Central memory CD8-positive, alpha-beta T cell (primary cell): Measurements from ENCODE around the gene SEL1L3.

Source experiments
- ATAC-seq: fragments of 150-1000 bp; cut with Tn5 transposase; replicated peaks from 2 replicates; pipeline ENCODE4 v1.10.0; 2022; ENCODE audit warnings: mild to moderate bottlenecking, moderate FRiP score, moderate number of reproducible peaks; ENCODE audit not compliant: poor library complexity, severe bottlenecking; ENCODE audit errors: extremely low read depth
- DNase-seq, 2 donors: peaks; one replicate each; pipeline ENCODE4 v3.0.0; 2021; ENCODE audit warnings: low spot score in 2 of 2
- H3K27ac Mint-ChIP-seq: one replicate; pipeline ENCODE4 v1.8.0; 2022; ENCODE audit warnings: low read depth, mild to moderate bottlenecking, moderate library complexity, mixed read lengths
- H3K27me3 Mint-ChIP-seq: one replicate; pipeline ENCODE4 v1.8.0; 2022; ENCODE audit warnings: mixed read lengths
- H3K36me3 Mint-ChIP-seq: one replicate; pipeline ENCODE4 v1.8.0; 2022; ENCODE audit warnings: mild to moderate bottlenecking, moderate library complexity, mixed read lengths; ENCODE audit not compliant: insufficient read depth
- H3K4me1 Mint-ChIP-seq: one replicate; pipeline ENCODE4 v1.8.0; 2022; ENCODE audit warnings: mixed read lengths
- H3K4me3 Mint-ChIP-seq: one replicate; pipeline ENCODE4 v1.8.0; 2022; ENCODE audit warnings: mild to moderate bottlenecking, moderate library complexity, mixed read lengths
- H3K9me3 Mint-ChIP-seq: one replicate; pipeline ENCODE4 v1.8.0; 2022; ENCODE audit warnings: mixed read lengths

Gene SEL1L3

GRCh38 chr4:25890571-25891485, 28.0 kb upstream of the SEL1L3 start:
- no peak for DNase-seq
- no peaks in the 10 kb centered on the region for H3K4me1 Mint-ChIP-seq
- H3K27ac Mint-ChIP-seq, result no peak overlapping the region
- H3K4me3 Mint-ChIP-seq, result no peak overlapping the region
- no peak for ATAC-seq
- no peaks in the 10 kb centered on the region for H3K27me3 Mint-ChIP-seq
- no peaks in the 10 kb centered on the region for H3K9me3 Mint-ChIP-seq
- H3K36me3 Mint-ChIP-seq, result no peaks in the 10 kb centered on the region

GRCh38 chr4:25889589-25890503, 27.1 kb upstream of the SEL1L3 start:
- Mint-ChIP-seq H3K9me3 (no peaks in the 10 kb centered on the region), H3K4me1 (no peaks in the 10 kb centered on the region), H3K36me3 (no peaks in the 10 kb centered on the region), H3K27ac (no peak overlapping the region), H3K27me3 (no peaks in the 10 kb centered on the region), H3K4me3 (no peak overlapping the region)
- ATAC-seq (no peak), DNase-seq (no peak)

- Mint-ChIP-seq H3K27me3 (no peaks in the 10 kb centered on the region), H3K4me3 (no peak overlapping the region), H3K36me3 (peaks cover 1% of the 10 kb centered on the region), H3K9me3 (no peaks in the 10 kb centered on the region), H3K4me1 (no peaks in the 10 kb centered on the region), H3K27ac (no peak overlapping the region)
- no peak for DNase-seq
- ATAC-seq, result no peak
Observed at GRCh38 chr4:25888781-25889180, 26.0 kb upstream of the SEL1L3 start.

DNA sequence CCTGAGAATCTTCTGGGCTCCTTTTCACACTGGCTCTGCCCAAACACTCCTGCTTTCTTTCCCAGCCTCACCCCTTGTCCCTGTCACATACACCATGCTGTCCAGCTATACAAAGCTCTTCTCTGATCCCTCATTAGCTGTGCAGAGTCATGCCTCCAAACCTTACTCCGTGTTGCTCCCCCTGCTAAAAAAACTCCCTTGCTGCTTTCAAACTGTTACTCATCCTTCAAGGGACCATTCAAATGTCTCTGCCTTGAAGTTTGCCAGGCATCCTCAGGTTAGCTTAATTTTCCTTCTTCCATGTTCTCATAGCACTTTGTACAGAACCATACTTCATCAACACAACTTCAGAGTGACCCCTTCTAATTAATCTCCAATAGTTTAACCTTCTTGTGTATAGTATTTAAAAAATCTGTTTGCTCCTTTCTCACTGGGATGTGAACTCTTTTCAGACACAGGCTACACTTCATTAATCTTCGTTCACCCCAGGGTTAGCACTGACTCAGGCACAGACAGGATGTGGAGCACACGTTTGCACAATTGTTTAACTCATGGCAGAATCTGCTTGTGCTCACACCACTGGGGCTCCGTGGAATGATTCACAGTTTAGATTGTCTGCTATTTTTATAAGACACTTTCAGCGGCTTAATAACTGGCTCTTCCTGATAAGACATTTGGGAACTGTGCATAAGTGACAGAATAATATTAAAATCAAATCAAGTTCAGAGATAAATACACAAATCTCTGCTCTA, 21.4 kb upstream of the SEL1L3 start:
- Mint-ChIP-seq H3K36me3 (peaks cover 1% of the 10 kb centered on the region), H3K27me3 (peaks cover 26% of the 10 kb centered on the region), H3K27ac (no peak overlapping the region), H3K9me3 (no peaks in the 10 kb centered on the region), H3K4me1 (no peaks in the 10 kb centered on the region), H3K4me3 (no peak overlapping the region)
- ATAC-seq (no peak), DNase-seq (no peak)

DNA sequence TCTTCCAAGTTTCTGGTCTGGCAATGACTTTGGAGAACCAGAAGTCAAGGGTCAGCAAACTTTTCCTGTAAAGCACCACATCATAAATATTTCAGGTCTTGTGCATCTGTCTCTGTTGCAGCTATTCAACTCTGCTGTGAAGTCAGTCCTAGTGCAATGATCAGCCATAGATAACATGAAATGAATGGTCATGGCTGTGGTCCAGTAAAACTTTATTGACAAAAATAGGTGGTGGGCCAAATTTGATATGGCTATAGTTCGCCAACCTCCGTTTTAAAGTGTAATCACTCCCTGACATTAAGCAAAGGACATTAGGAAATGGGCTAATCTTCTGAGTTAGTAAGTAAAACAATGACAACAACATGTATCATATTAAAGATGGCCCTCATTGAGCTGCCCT, 20.8 kb upstream of the SEL1L3 start:
- H3K4me1 Mint-ChIP-seq, result no peaks in the 10 kb centered on the region
- peaks cover 1% of the 10 kb centered on the region for H3K36me3 Mint-ChIP-seq
- H3K9me3 Mint-ChIP-seq, result no peaks in the 10 kb centered on the region
- H3K4me3 Mint-ChIP-seq, result no peak overlapping the region
- peaks cover 27% of the 10 kb centered on the region for H3K27me3 Mint-ChIP-seq
- H3K27ac Mint-ChIP-seq, result no peak overlapping the region
- DNase-seq (no peak), ATAC-seq (no peak)

DNA sequence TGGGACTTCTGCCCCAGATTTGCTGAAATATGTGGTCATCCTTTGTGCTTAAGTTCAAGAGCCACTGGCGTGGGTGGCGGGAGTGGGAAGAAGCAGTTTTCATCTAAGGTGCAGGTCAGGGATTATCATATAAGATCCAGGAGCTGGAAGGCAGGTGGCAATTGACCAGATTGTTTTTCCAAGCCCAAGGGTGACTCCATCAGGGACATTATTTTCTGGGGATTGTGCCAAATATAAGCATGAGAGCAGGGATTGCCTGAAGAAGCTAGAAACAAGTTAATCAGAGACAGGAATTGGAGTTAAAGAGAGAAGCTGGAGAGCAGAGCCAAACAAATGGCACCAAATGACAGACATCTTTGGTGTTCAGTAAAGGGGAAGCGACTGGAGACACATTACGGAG, 19.4 kb upstream of the SEL1L3 start:
- Mint-ChIP-seq H3K9me3 (no peaks in the 10 kb centered on the region), H3K27me3 (peaks cover 27% of the 10 kb centered on the region), H3K36me3 (peaks cover 1% of the 10 kb centered on the region), H3K4me1 (no peaks in the 10 kb centered on the region), H3K27ac (no peak overlapping the region), H3K4me3 (no peak overlapping the region)
- DNase-seq (no peak), ATAC-seq (no peak)

- DNase-seq, result no peak
- peaks cover 27% of the 10 kb centered on the region for H3K27me3 Mint-ChIP-seq
- H3K36me3 Mint-ChIP-seq, result peaks cover 1% of the 10 kb centered on the region
- H3K9me3 Mint-ChIP-seq, result no peaks in the 10 kb centered on the region
- H3K4me1 Mint-ChIP-seq, result no peaks in the 10 kb centered on the region
- H3K27ac Mint-ChIP-seq, result no peak overlapping the region
- no peak overlapping the region for H3K4me3 Mint-ChIP-seq
- no peak for ATAC-seq
Observed at GRCh38 chr4:25881193-25881592, 18.4 kb upstream of the SEL1L3 start.

DNA sequence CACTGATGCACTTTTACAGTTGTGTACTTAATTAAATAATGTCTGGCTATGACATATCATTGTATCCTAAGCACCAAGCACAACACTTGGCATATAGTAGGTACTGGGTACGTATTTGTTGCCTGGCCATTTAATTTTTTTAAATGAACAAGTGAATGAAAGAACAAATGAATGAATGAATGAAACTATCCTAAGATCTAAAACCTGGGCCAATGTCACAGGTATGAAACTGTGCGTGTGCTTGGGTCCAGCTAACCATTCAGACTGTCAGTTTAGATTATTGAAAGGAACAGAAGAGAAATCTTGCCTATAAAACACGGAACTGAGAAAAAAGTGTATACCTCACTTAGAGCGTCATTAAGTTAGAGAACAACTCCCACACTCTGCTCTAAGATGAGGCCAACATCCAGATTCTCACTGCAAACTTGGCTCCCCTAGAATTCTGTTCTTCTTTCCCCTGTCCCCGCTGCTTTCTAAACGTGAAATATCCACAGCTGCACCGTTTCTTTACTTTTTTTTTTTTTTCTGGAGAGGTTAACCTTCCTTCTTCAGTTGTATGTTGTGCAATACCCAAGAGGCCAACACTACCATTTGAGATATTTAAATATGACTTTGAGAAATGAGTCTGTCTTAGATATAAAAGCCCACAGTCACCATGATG, 17.3 kb upstream of the SEL1L3 start:
- Mint-ChIP-seq H3K27me3 (peaks cover 27% of the 10 kb centered on the region), H3K36me3 (peaks cover 1% of the 10 kb centered on the region), H3K4me3 (no peak overlapping the region), H3K4me1 (no peaks in the 10 kb centered on the region), H3K9me3 (no peaks in the 10 kb centered on the region), H3K27ac (peak overlapping the region; percentile 77)
- ATAC-seq, result no peak
- no peak for DNase-seq

DNA sequence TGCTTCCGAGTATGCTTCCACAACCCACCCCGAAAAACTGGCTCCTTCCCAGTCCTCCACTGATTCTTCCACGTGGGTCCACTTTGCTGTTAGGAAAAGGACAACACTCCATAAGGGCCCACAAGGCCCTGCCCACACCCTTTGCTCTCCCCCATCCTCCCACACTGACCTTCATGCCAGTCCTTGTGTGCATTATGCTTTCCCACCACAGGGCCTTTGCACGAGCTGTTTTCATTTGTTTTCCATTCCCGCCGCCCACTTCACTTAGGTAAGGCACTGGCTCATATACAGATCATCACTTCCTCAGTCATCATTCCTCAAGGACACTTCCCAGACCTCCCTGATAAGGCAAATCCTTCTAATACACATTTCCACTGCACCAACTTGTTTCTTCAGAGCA, 16.8 kb upstream of the SEL1L3 start:
- no peak overlapping the region for H3K4me3 Mint-ChIP-seq
- H3K9me3 Mint-ChIP-seq, result no peaks in the 10 kb centered on the region
- ATAC-seq (no peak), DNase-seq (no peak)
- H3K4me1 Mint-ChIP-seq, result no peaks in the 10 kb centered on the region
- H3K27ac Mint-ChIP-seq, result no peak overlapping the region
- H3K36me3 Mint-ChIP-seq, result peaks cover 1% of the 10 kb centered on the region
- peaks cover 27% of the 10 kb centered on the region for H3K27me3 Mint-ChIP-seq

- H3K27me3 Mint-ChIP-seq, result peaks cover 27% of the 10 kb centered on the region
- no peak overlapping the region for H3K27ac Mint-ChIP-seq
- no peak for ATAC-seq
- DNase-seq, result no peak
- H3K4me3 Mint-ChIP-seq, result no peak overlapping the region
- no peaks in the 10 kb centered on the region for H3K4me1 Mint-ChIP-seq
- no peaks in the 10 kb centered on the region for H3K9me3 Mint-ChIP-seq
- H3K36me3 Mint-ChIP-seq, result peaks cover 1% of the 10 kb centered on the region
Observed at GRCh38 chr4:25879091-25879584, 16.4 kb upstream of the SEL1L3 start.

DNA sequence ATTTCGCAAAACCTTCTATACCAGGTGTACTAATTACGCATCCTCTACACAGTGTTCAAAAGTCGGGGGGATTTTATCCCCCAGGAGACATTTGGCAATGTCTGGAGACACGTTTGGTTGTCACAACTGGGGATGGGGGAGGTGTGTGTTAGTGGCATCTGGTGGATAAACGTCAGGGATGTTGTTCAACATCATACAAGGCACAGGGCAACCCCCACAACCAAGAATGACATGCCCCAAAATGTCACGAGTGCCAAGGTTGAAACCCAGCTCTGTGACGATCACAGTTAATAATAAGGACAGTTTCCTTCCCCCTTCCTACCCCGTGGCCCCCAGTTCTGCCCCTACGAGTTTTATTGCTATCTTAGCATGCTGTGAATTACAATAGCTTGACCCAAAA, 15.9 kb upstream of the SEL1L3 start:
- H3K9me3 Mint-ChIP-seq, result no peaks in the 10 kb centered on the region
- H3K27me3 Mint-ChIP-seq, result peaks cover 27% of the 10 kb centered on the region
- H3K36me3 Mint-ChIP-seq, result no peaks in the 10 kb centered on the region
- no peaks in the 10 kb centered on the region for H3K4me1 Mint-ChIP-seq
- no peak overlapping the region for H3K27ac Mint-ChIP-seq
- no peak for DNase-seq
- no peak overlapping the region for H3K4me3 Mint-ChIP-seq
- peak; percentile 40 for ATAC-seq

DNA sequence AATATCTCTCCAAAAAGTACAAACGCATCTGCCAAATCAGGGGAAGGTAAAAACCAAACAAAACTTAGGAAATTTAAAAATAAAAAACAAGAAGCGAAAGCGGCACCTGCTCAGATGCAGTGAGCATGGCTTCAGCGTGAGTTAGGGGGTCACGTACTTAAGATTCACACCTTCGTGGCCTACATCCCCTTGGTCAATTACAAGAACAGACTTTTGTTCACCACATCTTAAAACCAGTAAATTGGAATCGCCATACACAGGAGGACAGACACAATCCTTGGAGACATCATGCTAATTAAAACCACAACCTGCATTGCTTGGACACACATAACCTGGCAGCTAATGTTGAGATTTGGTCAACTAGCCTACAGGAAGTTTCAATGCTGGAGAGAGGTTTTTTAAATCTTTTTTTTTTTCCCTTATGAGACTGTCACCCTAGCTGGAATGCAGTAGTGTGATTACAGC, 12.5 kb upstream of the SEL1L3 start:
- DNase-seq (no peak), ATAC-seq (no peak)
- H3K27ac Mint-ChIP-seq, result no peak overlapping the region
- no peaks in the 10 kb centered on the region for H3K9me3 Mint-ChIP-seq
- H3K4me3 Mint-ChIP-seq, result no peak overlapping the region
- no peaks in the 10 kb centered on the region for H3K4me1 Mint-ChIP-seq
- peaks cover 12% of the 10 kb centered on the region for H3K27me3 Mint-ChIP-seq
- no peaks in the 10 kb centered on the region for H3K36me3 Mint-ChIP-seq
